Measurements from ENCODE around the gene TMEM63C.
"Not testable (repeated sequence)": the region's sequence is repeated elsewhere in the genome, so short reads cannot be mapped to it uniquely, and the experiment has no call there.

TMEM63C gene

GRCh38 chr14:77155083-77155482 lies 26.5 kb upstream of the TMEM63C start:
- no peak for DNase-seq

DNA sequence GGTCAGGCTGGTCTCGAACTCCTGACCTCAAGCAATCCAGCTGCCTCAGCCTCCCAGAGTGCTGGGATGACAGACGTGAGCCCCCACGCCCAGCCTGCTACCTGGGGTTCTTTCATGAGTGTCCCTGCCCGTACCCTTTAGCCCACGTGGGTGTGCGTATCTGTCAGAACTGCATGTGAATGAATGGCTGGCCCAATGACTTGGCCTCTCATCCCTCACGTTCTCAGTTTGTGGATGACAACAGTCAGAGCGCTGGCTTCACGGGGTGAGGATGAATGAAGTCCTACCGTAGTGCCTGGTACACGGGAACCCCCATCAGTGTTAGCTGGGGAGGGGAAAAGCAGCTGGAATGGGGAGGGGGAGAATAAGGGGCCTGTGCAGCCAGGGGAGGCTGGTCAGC lies 23.9 kb upstream of the TMEM63C start:
- no peak for DNase-seq

GRCh38 chr14:77158175-77158881 lies 23.3 kb upstream of the TMEM63C start:
- DNase-seq, result peak; percentile 91

- peak; percentile 81 for DNase-seq
Observed at GRCh38 chr14:77158882-77159255, 22.7 kb upstream of the TMEM63C start.

- no peak for DNase-seq
Observed at GRCh38 chr14:77161011-77161410, 20.6 kb upstream of the TMEM63C start.

DNA sequence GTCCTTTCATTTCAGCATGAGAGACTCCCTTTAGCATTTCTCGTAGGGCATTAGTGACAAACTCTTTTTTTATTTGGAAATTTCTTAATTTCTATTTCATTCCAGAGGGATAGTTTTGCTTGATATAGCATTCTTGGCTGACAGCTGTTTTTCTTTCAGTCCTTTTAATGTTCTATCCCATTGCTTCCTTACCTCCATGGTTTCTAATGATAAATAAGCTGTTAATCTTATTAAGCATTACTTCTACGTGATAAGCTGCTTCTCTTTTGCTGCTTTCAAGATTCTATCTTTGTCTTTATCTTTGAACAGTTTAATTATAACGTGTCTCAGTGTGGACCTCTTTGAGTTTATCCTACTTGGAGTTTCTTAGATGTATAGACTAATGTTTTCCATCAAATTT lies 11.6 kb upstream of the TMEM63C start:
- no peak for DNase-seq

GRCh38 chr14:77172916-77173315 lies 8.7 kb upstream of the TMEM63C start:
- DNase-seq, result no peak

- not testable (repeated sequence) for DNase-seq
Observed at GRCh38 chr14:77173911-77174617, 7.5 kb upstream of the TMEM63C start.

DNA sequence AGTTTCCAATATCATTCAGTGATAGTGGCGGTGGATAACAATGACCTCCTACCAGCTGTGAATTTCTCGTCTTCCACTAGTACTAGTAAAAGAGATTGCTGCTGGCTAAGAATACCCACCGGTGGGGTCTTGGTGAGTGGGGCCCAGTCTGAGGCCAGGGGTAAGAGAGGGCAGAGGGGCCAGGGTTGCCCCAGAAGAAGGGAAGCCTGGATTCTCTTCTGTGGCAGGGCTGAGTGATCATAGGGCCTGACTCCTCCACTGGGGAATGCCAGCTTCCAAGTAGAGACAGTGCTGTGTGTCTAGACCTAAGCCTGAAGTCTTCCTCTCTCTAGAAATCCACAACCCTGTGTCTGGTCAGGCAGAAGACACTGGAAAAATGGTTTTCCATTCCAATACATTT lies 5.8 kb upstream of the TMEM63C start:
- no peak for DNase-seq

DNA sequence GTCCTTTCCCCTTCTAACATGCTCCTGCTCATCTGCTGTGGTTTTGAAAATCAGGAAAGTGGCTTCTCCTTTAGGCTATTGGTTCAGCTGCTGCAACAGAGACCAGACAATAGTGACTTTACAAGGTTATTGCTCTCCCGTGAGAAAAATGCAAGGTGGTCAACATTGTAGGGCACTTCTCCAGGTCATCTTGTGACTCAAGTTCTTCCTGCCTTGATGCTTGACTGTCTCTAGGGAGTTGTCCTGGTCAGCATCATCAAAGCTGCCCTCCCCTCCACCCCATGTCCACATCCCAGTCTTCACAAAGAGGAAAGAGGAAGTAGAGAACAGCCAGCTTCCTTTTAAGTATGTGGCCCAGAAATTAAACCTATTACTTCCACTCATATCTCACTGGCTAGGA lies 3.9 kb upstream of the TMEM63C start:
- peak; percentile 35 for DNase-seq

DNA sequence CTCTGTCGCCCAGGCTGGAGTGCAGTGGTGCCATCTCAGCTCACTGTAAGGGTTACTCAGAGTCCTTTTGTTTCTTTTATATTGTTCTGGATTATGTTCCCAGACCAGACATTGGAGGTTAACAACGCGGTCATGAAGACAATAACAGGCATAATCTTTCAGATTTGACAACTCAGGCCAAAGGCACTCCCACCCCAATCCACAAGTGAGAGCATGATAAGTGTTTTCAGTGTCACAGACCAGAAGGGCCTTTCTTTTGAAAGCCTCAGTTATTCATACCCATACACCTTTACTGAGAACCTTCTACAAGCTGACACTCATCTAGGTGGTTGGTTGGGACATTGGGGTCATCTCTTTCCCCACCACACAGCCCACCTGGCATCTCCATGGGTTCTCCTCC lies 2.9 kb upstream of the TMEM63C start:
- no peak for DNase-seq

DNA sequence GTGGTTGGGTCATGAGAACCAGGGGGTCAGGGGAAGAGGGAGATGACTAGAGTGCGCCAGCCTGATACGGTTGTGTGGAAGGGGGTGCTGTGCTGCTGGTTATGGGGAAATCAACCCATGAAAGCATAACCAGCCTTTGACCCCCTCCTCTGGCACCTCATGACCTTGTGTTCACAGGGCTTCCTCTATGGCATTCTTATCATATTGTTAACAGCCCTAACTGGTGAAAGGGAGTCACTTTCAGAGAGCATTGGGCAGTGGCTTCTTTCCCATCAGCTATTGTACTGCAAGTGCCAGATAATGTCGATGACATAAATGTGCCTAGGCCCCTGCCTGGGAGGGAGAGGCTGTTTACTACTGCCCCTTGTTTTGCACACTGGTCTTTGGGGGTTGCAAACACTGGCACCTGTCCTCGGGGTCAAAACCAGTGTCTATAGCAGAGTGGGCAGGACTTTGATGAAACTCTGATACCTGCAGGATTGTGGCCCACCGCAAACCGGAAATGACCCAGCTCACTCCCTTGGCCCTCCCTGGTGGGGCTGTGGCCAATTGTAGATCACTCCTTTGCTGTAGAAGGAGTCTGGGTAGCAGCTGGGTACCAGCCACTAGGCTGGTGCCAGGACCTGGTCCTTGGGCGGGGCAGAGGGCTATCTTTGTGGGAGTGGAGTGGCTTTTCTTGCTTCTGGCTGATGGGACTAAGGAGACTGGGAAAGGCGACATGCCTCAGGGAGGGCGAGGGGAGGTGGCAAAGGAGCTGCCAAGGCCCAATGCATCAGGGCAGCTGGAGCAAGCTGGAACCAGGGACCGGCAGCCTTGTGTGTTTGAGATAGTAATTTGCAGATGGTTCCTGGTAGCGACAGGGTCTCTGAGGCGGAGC lies 634 bp upstream of the TMEM63C start:
- DNase-seq, result no peak

DNA sequence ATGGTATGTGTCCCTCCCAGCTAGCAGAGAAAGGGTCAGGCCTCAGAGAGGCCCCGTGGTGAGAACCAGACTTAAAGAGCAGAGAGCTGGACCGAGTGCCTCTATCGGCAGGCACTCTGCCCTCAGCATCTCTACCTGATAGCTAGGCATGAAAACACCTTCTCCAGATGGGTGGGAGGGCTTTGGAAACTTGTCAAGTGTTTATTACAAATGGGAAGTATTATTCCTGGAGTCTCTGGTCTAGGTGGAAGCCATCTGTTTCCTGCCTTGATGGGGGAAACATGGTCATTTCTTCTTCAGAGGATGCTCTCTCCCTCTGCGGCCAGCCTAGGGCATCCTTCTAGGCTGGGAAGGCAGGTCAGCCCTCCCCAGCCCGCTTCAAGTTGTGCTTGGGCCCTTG lies 2.3 kb downstream of the TMEM63C start:
- DNase-seq, result no peak

DNA sequence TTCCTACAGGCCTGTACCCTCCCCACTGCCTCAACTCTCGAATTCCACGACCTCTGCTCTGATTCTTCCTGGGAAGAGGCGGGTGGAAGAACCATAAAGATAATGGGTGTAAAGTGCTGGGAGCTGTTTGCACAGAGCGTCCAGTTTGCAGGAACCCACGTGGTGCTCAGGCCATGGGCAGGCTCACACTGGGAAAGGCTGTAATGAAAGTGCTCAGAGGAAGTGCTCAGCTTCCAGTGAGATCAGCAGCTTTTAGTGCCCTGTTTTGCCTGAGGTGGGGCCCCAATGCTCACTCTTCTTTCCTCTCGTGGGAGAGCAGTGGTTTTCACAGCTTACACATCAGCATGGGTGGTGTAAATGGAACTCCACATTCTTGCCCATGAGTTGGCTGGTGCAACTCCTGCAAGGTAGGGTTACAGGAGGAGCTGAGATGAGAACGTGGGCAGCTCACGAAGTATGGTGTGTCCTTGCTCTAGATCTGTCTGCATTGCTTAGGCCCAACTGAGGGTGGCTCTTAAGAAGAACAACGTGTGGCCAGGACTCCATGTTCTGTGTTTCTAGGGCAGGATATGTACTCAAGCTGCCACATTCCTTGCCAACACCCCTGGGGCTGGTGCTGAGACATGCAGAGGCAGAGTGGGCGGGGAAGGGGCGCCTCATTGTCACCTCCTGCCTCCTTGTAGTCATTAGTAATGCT lies 2.9 kb downstream of the TMEM63C start:
- no peak for DNase-seq

DNA sequence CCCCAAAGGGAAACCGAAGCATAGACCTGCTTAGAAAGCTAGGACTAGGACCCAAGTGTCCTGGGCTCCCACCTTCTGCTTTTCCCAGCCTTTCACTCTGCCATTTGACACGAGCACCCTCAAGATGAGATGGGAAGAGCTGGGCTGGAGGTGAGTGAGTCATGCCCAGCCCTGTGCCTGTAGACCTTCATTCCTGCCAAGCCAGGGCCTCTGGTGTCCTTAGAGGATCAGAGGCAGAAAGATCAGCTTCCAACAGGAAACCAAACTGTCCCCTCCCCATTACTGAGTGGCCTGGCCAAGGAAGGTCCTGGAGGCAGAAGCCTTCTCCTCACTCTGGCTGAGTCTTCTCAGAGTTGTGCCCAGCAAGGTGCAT lies 3.5 kb downstream of the TMEM63C start:
- DNase-seq, result no peak

- peak; percentile 100 for DNase-seq
Observed at GRCh38 chr14:77186911-77187648, 5.5 kb downstream of the TMEM63C start.

GRCh38 chr14:77187649-77188012 lies 6.0 kb downstream of the TMEM63C start:
- DNase-seq, result no peak

DNA sequence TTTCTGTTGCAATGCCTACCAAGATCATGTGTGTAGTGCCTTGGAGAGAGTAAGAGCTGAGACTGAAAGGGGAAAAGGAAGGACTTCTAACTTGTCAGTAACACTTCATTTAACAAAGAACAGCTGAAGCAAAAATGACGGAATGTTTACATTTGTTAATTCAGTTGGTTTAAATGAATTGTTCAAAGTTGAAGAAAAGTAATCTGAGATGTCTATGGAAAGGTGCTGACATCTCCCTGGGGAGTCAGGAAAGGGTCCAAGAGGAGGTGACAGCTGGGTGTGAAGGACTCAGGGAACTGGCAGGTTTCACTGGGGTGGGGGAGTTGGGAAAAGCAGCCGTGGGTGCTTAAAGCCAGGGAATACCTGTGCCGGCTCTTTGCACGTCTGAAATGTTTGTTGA lies 7.9 kb downstream of the TMEM63C start:
- no peak for DNase-seq

GRCh38 chr14:77190977-77191376 lies 9.4 kb downstream of the TMEM63C start:
- no peak for DNase-seq

GRCh38 chr14:77194706-77195105 lies 13.1 kb downstream of the TMEM63C start:
- DNase-seq, result no peak

- DNase-seq, result no peak
Observed at GRCh38 chr14:77195766-77196165, 14.2 kb downstream of the TMEM63C start.

GRCh38 chr14:77197988-77198387 lies 16.4 kb downstream of the TMEM63C start:
- no peak for DNase-seq

DNA sequence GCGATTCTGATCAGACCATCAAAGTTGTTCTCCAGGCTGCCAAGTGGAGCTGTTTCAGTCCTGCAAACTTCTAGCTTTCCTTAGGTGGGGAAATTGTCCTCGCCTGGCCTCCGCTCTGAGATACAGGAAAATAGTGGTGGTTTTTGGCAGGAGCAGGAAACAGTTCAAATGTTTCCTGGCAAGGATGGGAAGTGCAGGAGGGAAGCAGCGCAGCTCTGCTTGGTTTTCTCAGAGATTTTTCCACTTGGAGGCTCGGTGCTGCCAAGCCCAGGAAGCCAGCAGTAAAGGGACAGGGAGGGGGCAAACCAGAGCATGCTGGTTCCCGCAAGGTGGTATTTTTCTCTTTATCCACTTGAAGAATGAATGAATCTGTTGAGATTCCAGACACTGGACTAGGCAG lies 17.0 kb downstream of the TMEM63C start:
- DNase-seq, result no peak

Data from DMS79 treated with DMSO at 0.1 percent for 48 hours (cell line).